G401 (cell line): ENCODE results near the gene NRP2. TPM values are rescaled to one million over a fixed set of nuclear protein-coding genes. Genes with fewer than 3 reads are reported as not detected.
A peak's percentile ranks its signal among the peaks of the same experiment; 100 is the strongest.

Experiments used
- DNase-seq: peaks from one replicate; pipeline ENCODE4 v3.0.0-alpha.2; 2015; ENCODE audit warnings: low spot score
- in situ Hi-C: cut with HindIII; loops from 2 replicates; pipeline ENCODE4 v1.10.0; 2016; ENCODE audit warnings: low sequenced_read_pairs, mixed read lengths
- total RNA-seq: library from RNA; depleted of rRNA; stranded (reverse); fragments of >200 nt; shearing (Covaris generic); gene quantifications from 2 replicates; pipeline ENCODE4 v1.2.3, GENCODE V29; 2014

NRP2 gene
- total RNA-seq, 1 experiment from 2014 or later: 7.9 TPM

GRCh38 chr2:205763708-205764211, 81.5 kb downstream of the NRP2 start:
- DNase-seq: peak; percentile 42
- in situ Hi-C loops: no loop called here

GRCh38 chr2:205764270-205764746, 82.0 kb downstream of the NRP2 start:
- in situ Hi-C loops: no loop called here
- peak; percentile 83 for DNase-seq

- in situ Hi-C loops: no loop called here
These were observed 82.8 kb downstream of the NRP2 start for GRCh38 chr2:205765151-205765550.

GRCh38 chr2:205766779-205767359, 84.6 kb downstream of the NRP2 start:
- DNase-seq: peak; percentile 72
- in situ Hi-C loops: no loop called here

More at GRCh38 chr2:205765151-205765550, 82.8 kb downstream of the NRP2 start:
- no peak for DNase-seq

GRCh38 chr2:205767617-205768016, 85.3 kb downstream of the NRP2 start:
- no peak for DNase-seq
- in situ Hi-C loops: no loop called here

GRCh38 chr2:205768341-205768740, 86.0 kb downstream of the NRP2 start:
- in situ Hi-C loops: no loop called here
- no peak for DNase-seq

- in situ Hi-C loops: no loop called here
- no peak for DNase-seq
These were observed 86.7 kb downstream of the NRP2 start for GRCh38 chr2:205768815-205769494.

GRCh38 chr2:205769495-205769850, 87.2 kb downstream of the NRP2 start:
- DNase-seq: no peak
- in situ Hi-C loops: no loop called here

- no peak for DNase-seq
- in situ Hi-C loops: no loop called here
These were observed 87.6 kb downstream of the NRP2 start for GRCh38 chr2:205769879-205770278.

GRCh38 chr2:205770577-205770976, 88.3 kb downstream of the NRP2 start:
- DNase-seq: no peak
- in situ Hi-C loops: no loop called here

GRCh38 chr2:205771031-205771430, 88.7 kb downstream of the NRP2 start:
- no peak for DNase-seq
- in situ Hi-C loops: no loop called here

- DNase-seq: no peak
- in situ Hi-C loops: no loop called here
These were observed 89.4 kb downstream of the NRP2 start for GRCh38 chr2:205771666-205772065.

GRCh38 chr2:205772983-205773382, 90.7 kb downstream of the NRP2 start:
- in situ Hi-C loops: no loop called here
- DNase-seq: no peak

GRCh38 chr2:205773989-205774388, 91.7 kb downstream of the NRP2 start:
- in situ Hi-C loops: no loop called here
- no peak for DNase-seq

GRCh38 chr2:205775097-205775877, 93.0 kb downstream of the NRP2 start:
- in situ Hi-C loops: no loop called here
- DNase-seq: no peak

GRCh38 chr2:205776139-205776538, 93.8 kb downstream of the NRP2 start:
- DNase-seq: no peak
- in situ Hi-C loops: no loop called here

GRCh38 chr2:205776720-205777119, 94.4 kb downstream of the NRP2 start:
- in situ Hi-C loops: no loop called here
- no peak for DNase-seq

GRCh38 chr2:205778356-205778755, 96.1 kb downstream of the NRP2 start:
- DNase-seq: no peak
- in situ Hi-C loops: no loop called here

GRCh38 chr2:205780645-205781044, 98.3 kb downstream of the NRP2 start:
- in situ Hi-C loops: no loop called here
- no peak for DNase-seq
